GM18858 (cell line): ENCODE measurements around the gene ESM1.
"Not testable (repeated sequence)": the region's sequence is repeated elsewhere in the genome, so short reads cannot be mapped to it uniquely, and the experiment has no call there.

ENCODE experiments used
- ATAC-seq: cut with Tn5 transposase; IDR thresholded peaks from one replicate; pipeline ENCODE4 v1.9.1; 2021; ENCODE audit not compliant: unreplicated experiment

ESM1 gene, protein sequence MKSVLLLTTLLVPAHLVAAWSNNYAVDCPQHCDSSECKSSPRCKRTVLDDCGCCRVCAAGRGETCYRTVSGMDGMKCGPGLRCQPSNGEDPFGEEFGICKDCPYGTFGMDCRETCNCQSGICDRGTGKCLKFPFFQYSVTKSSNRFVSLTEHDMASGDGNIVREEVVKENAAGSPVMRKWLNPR

DNA sequence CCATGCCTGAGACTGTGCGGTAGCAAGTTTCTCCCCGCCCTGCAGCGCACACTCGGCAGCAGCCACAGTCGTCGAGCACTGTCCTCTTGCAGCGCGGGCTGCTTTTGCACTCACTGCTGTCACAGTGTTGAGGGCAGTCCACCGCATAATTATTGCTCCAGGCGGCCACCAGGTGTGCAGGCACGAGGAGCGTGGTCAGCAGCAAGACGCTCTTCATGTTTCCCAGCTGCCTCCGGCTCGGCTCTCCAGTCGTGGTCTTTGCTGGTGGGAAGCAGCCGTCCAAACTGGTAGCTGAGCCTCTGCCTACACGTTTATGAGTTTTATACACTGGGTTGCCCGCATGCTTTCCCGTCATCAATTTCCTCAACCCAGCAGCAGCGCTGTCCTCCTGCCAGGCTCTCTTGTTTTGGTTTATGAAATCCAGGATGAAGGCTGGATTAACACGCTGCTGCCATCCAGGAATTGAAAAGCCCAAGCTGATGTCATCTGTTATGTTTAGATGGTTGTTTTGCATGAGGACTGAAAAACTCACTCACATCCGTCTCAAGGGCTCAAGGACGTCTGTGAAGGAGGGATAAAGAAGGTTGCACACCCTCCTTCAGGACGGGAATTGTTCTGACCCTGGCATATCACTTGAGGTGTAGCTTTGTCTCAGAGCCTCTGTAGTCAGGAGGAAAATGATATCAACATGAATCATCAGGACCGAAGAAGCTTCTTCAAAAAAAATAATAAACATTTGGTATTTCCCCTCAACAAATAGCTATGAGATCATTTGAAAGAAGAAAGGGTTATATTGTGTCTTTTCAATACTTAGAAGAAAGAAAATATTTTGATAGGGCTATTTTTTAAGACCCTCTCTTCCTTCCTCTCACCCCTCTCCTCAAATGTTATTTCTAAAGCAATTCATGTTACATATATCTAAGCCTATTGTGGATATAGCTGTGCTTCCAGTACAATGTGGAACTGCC, at the start of gene ESM1:
TSS of gene ESM1 (minus strand) at position 293 of the 968 bp plus-strand sequence. CDS start at position 217, 76 bp downstream.
- ATAC-seq = no peak

DNA sequence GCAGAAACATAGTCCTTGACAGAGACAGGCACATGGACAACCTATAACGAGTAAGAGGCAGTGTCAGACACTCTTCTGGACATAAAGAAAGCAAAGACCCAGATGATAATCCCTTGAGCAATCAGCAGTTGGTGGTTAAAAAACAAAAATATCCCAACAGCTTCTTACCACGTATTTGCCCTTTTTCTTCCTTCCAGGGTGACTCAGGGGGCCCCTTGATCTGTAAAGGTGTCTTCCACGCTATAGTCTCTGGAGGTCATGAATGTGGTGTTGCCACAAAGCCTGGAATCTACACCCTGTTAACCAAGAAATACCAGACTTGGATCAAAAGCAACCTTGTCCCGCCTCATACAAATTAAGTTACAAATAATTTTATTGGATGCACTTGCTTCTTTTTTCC, 48.2 kb upstream of the ESM1 start:
- ATAC-seq = no peak

DNA sequence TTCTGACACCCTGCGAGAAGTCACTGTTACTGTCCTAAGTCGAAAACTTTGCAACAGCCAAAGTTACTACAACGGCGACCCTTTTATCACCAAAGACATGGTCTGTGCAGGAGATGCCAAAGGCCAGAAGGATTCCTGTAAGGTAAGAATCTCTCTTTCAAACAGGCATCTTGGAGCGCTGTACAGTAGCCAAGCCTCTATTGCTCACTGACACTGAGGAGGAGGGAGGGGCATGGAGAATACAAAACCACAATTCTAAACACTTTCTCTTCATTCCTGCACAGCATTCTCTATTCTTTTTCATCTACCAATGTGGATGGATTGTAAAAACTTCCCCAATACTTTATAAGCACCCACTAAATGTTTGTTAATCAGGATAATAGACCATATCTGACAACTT, 46.1 kb upstream of the ESM1 start:
- ATAC-seq = no peak

DNA sequence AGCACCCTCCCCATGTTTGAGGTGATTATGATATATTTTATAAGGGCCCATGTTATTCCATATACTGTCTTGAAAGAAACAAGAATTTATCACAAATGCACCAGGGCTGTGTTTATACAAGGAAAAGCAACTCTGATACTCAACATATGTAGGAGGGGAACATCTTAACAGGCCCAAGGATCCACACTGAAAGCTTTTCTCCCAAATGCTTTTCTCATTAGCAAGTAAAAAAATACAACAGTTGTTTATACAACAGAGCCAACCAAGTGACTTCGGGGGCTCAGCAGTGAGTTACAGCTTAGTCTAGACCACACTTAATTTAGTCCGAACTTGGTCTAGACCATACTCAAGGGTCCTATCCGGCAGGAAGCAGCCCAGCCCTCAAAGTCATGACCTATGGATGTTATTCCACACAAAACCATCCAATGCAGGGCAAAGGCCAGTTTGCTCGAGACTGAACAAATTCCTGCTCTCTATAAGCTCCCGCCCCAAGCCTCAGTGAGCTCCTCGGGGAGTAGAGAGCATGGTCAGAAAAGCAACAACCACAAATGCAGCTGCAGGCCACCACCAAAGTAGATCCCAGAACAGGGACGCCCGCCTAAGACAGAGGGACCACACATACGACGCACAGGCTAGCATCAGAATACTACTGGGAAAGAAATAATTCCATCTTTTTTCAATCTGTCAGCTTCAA, 45.4 kb upstream of the ESM1 start:
- no peak for ATAC-seq

DNA sequence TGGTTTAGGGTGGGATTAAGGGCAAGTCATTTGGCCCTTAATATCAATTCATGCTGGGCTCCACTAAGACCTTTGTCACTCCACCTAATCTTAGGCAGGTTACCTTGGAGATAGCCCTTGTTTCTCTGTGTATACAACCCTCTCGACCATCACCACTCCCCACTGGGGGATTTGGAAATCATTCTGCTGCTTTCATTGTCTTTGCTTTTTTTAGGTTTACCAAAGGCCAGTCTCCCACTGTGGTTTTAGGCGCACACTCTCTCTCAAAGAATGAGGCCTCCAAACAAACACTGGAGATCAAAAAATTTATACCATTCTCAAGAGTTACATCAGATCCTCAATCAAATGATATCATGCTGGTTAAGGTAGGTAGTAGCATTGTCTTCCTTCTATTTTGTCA, 44.8 kb upstream of the ESM1 start:
- no peak for ATAC-seq

DNA sequence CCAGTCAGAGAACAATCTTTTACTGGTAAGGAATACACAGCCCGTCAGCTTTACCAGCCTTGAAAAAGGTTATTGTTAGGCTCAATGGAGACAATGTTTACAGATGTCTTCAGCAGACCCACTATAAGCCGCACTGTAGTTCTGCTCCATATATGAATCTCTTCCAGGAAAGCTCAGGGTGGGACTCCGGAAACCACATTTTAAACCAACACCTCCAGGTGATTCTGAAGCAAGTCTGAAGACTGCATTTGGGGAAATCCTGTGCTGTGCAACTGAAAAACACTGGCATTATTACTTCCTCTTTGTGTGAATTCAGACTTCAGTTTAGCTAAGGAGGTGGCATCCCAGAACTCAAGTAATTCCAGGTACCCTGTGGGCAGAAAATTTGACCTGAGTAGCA, 42.2 kb upstream of the ESM1 start:
- no peak for ATAC-seq

DNA sequence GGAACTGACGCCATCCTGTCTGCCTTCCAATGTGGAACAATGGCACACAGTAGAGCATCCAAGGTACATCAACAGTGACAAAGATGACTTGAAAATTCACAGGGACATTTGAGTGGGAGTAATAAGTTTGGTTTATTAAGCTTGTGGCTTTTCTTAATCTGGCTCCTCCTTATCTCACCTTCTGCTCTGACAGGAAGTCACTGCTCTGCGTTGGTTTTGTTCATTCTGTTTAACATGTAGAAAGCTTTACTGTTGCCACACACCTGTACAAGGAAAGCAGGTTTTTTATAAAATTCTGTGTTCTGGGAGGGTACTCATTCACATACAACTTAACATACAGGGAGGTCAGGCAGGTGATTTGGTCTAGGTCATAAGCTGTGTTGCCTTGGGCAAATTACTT, 37.1 kb upstream of the ESM1 start:
- no peak for ATAC-seq

DNA sequence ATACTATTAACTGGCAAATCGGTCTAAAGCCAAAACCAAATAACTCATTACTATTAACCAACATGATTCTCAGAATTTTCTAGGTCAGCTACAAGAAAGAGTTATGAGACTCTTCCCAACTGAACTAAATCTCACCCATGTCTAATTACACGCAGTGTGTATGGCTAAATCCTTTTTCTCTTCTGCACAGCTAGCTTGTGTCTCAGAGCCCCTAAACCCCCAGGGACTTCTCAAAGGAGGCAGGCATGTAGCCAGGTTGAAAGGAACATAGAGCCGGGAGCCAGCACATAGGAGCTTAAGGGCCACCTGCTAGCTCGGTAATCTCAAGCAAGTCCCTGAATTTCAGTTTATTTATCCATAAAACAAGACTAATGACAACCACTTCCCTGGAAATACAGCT, 36.4 kb upstream of the ESM1 start:
- ATAC-seq = no peak

DNA sequence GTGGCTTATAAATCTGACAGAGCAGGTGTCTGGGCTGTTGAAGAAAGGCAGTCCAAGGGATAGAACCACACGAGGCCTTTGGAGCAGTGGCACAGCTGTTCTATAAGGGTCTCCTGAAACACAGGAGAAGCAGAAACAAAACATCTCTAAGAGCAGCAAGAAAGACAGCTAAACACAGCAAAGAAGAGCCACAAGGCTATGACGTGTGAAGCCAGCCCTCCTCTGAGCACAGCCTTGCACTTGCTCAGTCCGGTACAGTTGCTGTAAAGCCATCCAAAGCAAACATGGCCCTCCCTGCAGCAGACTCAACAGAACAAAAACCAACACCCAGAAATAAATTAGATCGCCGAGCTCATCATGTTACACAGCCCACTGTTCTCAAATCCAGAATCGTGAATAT, 36.0 kb upstream of the ESM1 start:
- no peak for ATAC-seq

DNA sequence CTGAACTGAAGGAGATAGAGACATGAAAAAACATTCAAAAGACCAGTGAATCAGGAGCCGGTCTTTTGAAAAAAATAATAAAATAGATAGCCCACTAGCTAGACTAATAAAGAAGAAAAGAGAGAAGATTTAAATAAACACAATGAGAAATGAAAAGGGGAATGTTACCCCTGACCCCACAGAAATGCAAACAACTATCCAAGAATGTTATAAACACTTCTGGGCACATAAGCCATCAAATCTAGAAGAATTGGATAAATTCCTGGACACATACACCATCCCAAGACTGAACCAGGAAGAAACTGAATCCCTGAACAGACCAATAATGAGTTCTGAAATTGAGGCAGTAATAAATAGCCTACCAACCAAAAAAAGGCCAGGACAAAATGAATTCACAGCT, 24.8 kb upstream of the ESM1 start:
- ATAC-seq = not testable (repeated sequence)

DNA sequence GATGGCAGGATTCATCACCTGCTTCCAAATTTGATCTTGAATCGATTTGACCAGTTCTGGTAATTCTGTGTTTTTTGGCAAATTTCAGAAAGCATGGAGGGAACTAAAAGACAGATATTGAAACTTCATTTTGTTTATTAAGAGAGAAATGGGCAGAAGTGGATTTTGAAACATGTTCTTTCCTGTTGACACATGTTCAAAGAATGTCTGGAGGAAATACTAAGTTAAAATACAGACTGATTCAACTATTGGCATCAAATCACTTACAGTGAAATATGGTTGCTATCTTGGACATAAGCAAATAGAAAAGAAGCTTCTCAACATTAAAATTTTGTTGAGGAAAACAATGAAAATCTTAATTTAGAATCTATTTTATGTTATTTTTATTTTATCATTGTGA, 19.3 kb upstream of the ESM1 start:
- ATAC-seq = no peak

DNA sequence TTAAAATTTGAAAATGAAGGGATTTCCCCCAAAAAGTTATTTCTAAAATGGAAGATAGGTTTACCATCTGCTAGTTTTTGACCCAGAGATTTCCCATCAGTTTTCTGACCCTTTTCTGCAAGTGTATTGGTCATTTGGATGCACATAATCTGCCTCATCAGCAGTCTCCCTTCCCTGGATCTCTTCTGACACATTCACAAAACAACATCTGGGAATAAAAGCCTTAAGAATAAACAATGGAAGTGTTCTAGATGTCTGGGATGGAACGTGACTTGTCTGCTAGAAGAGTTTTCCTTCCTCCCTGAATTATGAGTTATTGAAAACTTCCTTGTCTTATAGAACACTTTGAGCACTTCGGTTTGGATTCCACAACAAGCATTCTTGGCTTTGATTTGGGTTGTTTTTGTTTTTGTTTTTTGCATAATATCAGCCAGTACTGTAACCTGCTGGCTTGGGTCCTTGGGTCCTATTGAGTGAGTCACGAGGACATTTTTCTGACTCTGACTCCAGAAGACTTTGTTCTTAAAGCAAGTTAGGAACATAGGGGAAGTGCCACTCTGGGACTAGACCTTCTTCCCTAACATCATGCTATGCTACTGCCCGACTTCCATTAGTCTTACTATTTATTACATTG, 18.2 kb upstream of the ESM1 start:
- ATAC-seq = no peak

DNA sequence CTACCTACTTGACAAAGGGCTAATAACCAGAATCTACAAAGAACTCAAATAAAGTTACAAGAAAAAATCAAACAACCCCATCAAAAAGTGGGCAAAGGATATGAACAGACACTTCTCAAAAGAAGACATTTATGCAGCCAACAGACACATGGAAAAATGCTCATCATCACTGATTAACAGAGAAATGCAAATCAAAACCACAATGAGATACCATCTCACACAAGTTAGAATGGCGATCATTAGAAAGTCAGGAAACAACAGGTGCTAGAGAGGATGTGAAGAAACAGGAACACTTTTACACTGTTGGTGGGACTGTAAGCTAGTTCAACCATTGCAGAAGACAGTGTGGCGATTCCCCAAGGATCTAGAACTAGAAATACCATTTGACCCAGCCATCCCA, 16.8 kb upstream of the ESM1 start:
- ATAC-seq = not testable (repeated sequence)

DNA sequence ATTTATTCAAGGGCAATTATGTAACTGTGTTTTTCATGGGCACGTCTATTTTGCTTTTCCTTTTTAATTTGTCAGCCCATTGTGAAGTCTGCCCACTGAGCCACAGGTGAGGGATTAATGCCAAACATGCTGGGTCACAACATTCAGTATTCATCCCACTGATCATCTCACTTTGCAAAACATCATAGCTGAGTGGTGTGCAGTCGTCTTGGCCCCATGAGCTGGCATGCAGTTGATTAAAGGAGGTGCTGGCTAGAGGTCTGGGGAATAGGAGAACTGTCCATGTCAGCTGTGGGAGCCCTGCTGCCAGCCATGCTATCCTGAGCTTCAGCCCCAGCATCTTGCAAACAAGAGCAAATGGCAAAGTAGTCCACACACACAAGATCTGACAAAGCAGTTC, 11.7 kb upstream of the ESM1 start:
- ATAC-seq = no peak

DNA sequence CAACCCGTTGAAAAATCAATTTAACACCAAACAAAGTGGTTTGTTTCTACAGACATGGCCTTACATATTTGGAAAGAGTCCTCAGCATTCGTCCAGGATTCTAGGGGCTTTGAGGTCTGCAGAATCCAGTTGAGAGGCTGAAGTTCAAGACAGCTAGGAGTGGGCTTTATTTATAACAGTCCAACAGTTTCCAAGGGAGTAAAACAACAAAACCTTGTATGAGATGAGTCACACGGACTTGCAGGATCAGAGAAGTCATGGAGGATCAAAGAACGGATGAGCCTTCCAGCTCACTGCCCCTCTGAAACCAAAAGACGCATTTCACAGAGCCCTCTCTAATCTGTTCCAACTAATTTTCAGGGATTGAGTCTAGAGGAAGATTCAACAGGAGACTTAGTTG, 11.1 kb upstream of the ESM1 start:
- no peak for ATAC-seq

DNA sequence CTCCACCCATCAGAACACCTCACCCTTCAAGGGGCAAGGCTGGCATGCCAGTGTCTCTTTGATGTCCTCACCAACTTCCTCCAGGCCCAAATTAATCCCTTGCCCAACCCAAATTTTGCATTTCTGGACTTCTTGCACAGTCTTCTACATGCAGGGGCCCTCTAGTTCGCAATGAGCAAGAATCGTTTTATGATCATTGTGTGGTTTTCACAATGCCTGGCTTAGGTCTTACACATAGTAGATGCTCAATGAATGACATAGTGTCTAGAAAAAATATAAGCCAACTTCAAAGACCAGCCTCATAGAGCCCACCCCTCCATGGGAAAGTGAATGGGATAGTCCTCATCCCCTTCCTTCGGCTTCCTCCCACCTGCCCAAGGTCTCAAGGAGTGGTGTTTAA, 9.8 kb upstream of the ESM1 start:
- no peak for ATAC-seq

DNA sequence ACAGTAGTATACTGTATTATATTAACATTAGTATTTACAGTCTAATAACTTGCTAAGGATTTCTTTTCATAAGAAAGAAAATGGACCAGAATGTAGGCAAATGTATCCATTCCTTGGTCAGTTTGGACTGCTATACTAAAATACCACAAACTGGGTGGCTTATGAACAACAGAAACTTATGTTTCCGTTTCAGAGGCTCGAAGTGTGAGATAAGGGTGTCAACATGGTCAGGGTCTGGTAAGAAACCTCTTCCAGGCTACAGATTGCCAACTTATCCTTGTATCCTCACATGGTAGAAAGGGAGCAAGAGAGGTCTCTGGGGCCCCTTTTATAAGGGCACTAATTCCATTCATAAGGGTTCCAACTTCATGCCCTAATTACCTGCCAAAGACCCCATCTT, 9.2 kb upstream of the ESM1 start:
- ATAC-seq = no peak

DNA sequence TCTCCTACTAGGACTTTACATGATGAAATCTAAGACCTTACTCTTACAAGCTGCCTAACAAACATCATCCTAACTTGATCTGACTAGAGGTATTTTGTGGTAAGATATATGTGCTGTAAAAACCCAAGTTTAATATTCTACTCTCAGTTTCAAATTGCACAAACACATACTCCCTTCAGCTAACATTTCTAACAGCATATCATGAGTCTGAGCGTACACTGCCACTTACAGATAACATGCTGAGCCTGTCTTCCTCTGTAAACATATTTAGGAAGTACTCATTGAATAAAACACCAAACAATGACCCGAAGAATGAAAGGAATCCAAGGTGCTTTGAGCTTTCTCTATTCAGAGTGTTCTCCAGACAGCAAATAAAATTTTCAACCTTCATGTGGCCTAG, 7.9 kb upstream of the ESM1 start:
- no peak for ATAC-seq

DNA sequence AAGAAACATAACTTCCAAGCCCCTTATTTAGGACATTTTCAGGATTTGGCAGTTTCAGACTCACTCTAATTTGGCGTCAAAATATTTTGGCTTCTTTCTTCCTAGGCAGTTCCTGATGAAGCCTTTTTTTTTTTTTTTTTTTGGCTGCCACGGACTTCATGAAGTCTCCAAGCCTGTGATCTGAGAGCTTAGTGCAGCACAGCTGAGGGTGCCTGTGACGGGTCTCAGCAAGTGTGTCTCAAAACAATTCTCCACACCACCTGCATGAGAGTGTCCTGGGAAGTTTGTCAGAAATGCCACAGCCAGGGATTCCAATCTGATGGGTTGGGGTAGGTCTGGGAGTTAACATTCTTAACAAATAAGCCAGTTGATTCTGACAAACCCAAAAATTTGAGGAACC, 6.0 kb upstream of the ESM1 start:
- no peak for ATAC-seq

DNA sequence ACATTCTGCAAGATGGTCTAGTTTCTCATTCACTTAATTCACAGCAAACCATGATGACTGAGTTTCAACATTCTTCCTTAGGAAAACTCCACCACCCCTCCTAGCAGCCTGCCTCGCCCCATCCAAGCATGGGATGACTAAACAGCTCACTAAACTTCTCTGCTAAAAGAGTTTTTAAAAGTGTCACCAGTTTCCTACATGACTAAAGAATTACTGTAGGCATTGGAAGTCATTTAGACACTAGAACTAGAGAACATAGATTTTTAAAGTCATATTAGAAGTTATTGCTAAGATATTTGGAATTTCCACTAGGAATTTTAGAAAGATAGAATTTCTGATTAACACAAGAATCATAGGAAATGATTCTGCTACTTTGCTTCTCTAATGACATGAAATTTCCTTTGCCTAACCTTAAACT, 5.5 kb upstream of the ESM1 start:
- no peak for ATAC-seq

DNA sequence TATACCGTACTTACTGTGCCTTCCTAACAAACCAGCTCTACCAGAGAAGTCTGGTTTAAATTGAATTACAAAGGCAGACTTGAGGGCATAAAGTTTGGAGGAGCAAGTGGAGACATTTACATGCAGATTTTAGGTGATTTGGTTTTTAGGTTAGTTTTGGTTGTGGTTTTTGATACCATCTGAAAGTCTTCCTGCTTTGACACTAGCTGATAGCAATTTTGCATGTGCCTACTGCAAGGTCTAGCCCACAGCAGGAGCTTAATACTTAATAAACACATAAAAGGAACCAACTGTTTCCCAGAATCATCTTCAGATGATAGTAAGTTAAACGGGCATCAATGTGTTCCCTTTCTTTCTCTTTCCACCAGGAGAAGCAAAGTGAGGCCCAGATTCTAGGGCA, 3.4 kb upstream of the ESM1 start:
- ATAC-seq = no peak
